ENCODE data around the gene SKAP1.
"Not testable (repeated sequence)": the region's sequence is repeated elsewhere in the genome, so short reads cannot be mapped to it uniquely, and the experiment has no call there.

Gene SKAP1

DNA sequence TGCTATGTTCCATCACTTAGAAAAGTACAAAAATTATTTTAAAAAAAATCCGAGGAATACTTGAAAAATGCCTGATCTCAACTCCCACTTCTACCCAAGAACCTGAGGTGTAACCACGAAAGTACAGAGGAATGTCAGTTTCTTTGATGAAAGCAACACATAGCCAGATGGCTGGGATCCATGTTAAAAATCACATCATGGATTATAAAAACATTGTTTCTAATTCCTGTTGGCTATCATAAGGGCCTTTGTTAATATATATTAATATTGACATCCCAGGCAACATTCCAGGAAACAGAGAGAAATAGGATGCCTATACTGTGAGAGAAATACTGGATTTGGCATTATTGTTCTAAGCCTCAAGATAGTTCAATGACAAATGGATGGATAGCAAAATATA is 115.3 kb downstream of the SKAP1 start:
- no peak for DNase-seq

- no peak for DNase-seq
These were observed 116.8 kb downstream of the SKAP1 start for GRCh38 chr17:48313096-48313755.

- DNase-seq, result no peak
These were observed 118.7 kb downstream of the SKAP1 start for GRCh38 chr17:48311324-48311723.

- DNase-seq, result no peak
These were observed 119.2 kb downstream of the SKAP1 start for GRCh38 chr17:48310748-48311213.

GRCh38 chr17:48308581-48308980 is 121.4 kb downstream of the SKAP1 start:
- DNase-seq, result no peak

DNA sequence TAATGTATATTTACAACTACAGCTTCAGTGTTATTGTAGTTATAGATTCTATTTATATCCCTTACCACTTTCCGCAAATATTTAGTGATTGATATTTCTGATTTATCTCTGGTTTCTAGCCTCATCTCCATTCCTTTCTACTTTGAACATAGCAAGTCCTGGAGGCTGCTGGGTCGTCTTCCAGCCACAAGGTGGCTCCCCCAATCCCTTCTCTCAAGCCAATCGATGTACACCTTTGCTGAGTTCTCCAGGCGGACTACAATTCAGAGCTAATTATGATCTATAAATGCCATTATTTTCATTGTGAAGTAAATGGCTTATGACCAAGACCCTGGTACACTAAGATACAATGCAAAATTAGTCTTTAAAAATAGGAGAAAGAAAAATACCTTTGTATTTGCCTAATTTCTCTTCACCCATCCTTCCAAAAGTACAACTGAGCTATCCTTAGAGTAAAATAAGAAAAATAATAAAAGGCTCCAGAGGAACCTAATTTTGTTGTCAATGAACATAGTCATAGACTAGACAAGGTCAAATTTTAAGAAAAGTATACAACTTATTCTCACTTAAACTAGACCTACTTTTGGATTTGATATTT is 122.1 kb downstream of the SKAP1 start:
- peak; percentile 48 for DNase-seq

DNA sequence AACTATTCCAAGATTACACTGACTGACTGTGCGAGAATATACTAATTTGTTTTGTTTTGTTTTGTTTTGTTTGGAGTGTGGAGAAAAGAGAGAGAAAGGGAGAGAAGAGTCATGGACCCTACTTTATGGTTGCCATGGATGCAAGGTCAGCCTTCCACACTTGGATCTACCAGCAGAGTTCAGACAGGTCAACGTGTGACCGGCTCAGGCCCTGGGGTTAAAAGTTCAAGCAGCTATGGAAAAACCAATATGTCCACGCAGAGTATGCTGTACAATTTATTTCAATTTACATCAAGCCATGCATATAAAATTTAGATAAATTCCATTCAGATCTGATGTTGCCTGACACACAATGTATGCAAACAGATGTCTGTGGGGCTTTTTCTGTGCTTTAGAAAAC is 122.8 kb downstream of the SKAP1 start:
- DNase-seq, result no peak

GRCh38 chr17:48301002-48301401 is 129.0 kb downstream of the SKAP1 start:
- DNase-seq, result no peak

- no peak for DNase-seq
These were observed 130.3 kb downstream of the SKAP1 start for GRCh38 chr17:48299760-48300159.

GRCh38 chr17:48297825-48298224 is 132.2 kb downstream of the SKAP1 start:
- DNase-seq, result no peak

GRCh38 chr17:48296453-48296852 is 133.6 kb downstream of the SKAP1 start:
- DNase-seq, result no peak

DNA sequence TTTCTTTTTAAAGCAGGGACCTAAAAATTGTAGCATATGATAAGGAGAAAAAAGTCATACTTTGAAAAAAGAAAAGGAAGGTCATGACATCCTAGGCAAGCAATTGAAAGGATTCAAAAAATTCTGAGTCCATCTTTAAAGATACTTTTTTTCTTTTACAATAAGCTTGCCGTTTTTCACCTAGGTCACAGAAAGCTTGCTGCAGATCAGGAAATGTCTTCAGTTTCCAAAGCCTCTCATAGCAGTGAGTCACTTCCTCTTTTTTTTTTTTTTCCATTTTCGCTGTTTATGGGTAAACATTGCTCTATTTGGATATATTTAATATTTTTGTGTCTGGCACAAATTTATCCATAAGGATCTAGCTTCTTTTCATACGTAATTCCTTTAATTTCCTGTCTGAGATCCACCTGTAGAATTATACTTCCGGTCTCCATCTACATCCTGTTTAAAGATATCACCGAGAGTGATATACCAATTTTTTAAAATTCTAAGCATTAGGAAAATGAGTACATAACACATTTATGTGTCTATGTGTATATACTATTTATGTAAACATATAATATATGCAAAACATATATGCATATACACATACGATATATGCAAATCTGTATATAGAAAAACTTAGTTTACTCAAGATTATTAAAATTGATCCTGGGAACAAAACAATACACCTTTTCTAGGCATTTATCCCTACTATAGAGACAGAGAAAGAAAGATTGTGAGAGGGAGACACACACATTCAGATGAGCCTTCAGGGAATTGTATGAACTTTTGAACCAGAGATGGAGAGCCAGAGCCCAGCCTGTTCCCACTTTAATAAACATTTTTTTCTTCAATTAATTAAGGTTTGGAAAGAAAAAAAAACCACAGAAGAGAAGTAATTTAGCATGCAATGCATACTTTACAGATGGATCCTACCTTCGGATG is 134.4 kb downstream of the SKAP1 start:
- DNase-seq, result no peak

- no peak for DNase-seq
These were observed 135.1 kb downstream of the SKAP1 start for GRCh38 chr17:48294806-48295361.

- DNase-seq, result no peak
These were observed 135.8 kb downstream of the SKAP1 start for GRCh38 chr17:48294020-48294805.

- no peak for DNase-seq
These were observed 136.5 kb downstream of the SKAP1 start for GRCh38 chr17:48293319-48294019.

DNA sequence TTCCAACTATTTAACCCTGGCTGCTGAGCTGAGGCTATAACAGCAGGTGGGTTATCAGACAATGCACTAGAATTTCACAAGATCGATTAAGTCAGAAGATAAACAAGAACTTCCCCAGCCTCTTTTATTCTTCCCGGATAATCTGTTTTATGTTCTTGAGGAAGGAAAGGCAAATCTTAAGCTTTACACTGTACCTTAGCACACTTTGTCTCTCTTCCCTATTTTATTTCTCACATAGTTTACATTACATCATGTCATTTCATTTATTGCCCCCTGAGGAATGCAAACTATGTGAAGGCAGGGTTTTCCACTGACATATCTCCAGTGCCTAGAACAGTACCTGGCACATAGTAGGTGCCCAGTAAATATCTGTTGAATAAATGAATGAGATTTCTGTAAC is 139.6 kb downstream of the SKAP1 start:
- DNase-seq, result no peak

DNA sequence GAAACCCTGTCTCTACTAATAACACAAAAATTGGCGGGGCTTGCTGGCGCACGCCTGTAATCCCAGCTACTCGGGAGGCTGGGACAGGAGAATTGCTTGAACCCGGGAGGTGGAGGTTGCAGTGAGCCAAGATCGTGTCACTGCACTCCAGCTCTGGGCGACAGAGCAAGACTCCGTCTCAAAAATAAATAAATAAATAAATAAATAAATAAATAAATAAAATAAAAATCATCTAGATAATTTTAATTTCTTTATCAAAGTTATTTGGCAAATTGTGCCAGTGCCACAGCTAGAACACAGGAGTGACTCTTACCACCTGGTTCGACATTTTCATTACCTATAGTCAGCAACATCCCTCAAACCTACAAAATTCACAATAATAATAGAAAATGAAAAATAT is 143.1 kb downstream of the SKAP1 start:
- DNase-seq, result not testable (repeated sequence)

GRCh38 chr17:48285614-48286013 is 144.4 kb downstream of the SKAP1 start:
- no peak for DNase-seq

GRCh38 chr17:48283907-48284306 is 146.1 kb downstream of the SKAP1 start:
- DNase-seq, result no peak

- no peak for DNase-seq
These were observed 146.6 kb downstream of the SKAP1 start for GRCh38 chr17:48283411-48283810.

GRCh38 chr17:48282303-48282702 is 147.7 kb downstream of the SKAP1 start:
- no peak for DNase-seq
